GM06990 (cell line): Measurements from ENCODE around the gene COX11.

ENCODE experiments used
- DNase-seq: peaks from one replicate; pipeline ENCODE4 v3.0.0-alpha.2; 2011; ENCODE audit not compliant: insufficient read length; ENCODE audit errors: extremely low read depth
- H3K27me3 ChIP-seq: replicated peaks from 2 replicates; pipeline ENCODE4 v1.6.0; 2011; ENCODE audit warnings: low read length; ENCODE audit not compliant: control insufficient read depth, insufficient read depth
- H3K36me3 ChIP-seq: 2 replicates; pipeline ENCODE4 v1.5.1; 2011; ENCODE audit warnings: low read length; ENCODE audit not compliant: control insufficient read depth, insufficient read depth
- H3K4me3 ChIP-seq: replicated peaks from 2 replicates; pipeline ENCODE4 v1.5.1; 2011; ENCODE audit warnings: low read depth, mild to moderate bottlenecking, control low read depth, low read length
- TF ChIP-seq, protein P1 (sequence below): IDR thresholded peaks from 2 replicates; pipeline ENCODE4 v1.5.1; 2011; ENCODE audit warnings: low read length, control low read depth, mild to moderate bottlenecking, inconsistent platforms; ENCODE audit not compliant: insufficient read depth, poor library complexity, severe bottlenecking

COX11 gene

DNA sequence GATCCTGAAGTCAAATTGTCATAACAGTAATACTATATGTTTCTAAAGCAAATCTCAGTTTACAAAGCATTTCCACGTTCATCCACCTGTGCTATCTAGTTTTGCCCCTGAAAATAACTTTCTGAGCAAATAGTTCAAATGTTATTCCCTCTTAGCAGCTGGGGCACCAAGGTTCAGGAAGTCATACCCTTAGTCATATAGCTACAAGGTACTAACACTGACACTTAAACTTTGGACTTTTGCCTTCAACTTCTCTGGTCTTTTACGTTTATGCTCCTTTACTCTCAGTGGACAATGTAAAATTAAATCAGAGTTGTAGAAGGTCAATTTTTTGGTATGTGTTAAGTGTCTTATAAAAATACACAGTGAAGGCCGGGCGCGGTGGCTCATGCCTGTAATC, 33.0 kb downstream of the COX11 start:
- TF ChIP-seq, protein P1, sequence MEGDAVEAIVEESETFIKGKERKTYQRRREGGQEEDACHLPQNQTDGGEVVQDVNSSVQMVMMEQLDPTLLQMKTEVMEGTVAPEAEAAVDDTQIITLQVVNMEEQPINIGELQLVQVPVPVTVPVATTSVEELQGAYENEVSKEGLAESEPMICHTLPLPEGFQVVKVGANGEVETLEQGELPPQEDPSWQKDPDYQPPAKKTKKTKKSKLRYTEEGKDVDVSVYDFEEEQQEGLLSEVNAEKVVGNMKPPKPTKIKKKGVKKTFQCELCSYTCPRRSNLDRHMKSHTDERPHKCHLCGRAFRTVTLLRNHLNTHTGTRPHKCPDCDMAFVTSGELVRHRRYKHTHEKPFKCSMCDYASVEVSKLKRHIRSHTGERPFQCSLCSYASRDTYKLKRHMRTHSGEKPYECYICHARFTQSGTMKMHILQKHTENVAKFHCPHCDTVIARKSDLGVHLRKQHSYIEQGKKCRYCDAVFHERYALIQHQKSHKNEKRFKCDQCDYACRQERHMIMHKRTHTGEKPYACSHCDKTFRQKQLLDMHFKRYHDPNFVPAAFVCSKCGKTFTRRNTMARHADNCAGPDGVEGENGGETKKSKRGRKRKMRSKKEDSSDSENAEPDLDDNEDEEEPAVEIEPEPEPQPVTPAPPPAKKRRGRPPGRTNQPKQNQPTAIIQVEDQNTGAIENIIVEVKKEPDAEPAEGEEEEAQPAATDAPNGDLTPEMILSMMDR: no peak
- Histone ChIP-seq H3K4me3 (no peak overlapping the region), H3K27me3 (no peaks in the 10 kb centered on the region), H3K36me3 (no peaks in the 10 kb centered on the region)
- DNase-seq: no peak

DNA sequence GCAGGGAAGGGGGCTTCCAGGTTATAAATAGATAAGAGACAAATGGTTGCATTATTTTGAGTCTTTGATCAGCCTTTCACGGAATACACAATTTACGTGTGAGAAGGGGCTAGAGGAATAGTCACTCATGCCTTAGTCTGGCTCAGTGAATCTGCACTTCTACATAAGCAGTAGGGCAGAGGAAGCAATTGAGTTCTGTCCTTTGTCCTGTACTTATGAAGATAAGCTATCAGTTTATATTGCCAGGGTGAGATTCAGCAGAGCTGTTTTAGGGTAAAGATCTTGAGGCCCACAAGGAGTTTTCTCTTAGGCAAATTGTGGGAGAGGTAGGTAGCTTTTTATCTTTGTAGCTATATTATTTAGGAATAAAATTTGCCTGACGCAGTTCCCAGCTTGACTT, 34.5 kb downstream of the COX11 start:
- H3K36me3 ChIP-seq: no peaks in the 10 kb centered on the region
- TF ChIP-seq, protein P1: no peak

DNA sequence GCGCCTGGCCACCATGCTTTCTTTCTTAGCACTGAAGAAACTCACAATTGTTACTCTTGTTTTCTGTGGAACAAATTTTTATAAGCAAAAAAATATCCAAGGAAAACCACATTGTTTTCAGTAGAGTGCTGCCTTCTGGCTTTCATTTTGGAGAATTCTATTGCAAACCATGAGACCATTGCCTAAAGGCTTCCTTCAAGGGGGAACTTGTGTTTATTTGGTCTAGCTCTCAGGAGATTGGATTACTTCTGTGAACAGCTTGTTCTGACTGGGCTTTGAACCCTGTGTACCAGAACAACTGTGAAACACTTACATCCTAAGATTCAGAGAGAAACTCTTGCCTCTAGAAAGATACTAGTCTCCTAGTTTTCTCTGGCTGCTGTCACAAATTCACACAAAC, 35.7 kb downstream of the COX11 start:
- H3K36me3 ChIP-seq: no peaks in the 10 kb centered on the region
- no peak for DNase-seq
- H3K27me3 ChIP-seq: no peaks in the 10 kb centered on the region
- TF ChIP-seq, protein P1: no peak
- no peak overlapping the region for H3K4me3 ChIP-seq

More for the DNA sequence above, 34.5 kb downstream of the COX11 start:
- no peak for DNase-seq
- no peak overlapping the region for H3K4me3 ChIP-seq
- H3K27me3 ChIP-seq: no peaks in the 10 kb centered on the region

DNA sequence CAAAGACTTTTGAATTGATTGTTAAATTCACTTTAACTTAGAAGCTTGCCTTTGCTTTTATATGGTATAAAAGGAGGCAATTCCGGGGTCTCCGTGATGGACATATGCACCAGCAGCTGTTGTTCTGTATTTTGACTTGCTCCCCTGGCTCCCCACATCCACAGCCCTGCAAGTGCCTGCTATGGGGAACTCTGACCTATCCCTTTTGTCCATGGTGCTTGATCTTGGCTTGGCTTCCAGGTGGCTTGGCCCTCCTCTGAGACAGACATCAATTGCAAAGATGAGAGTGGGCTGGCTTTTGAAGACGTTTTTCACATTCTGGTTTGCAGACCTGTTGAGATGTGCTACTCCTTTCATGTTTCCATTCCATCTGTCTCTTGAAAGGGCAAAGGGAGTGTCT, 40.9 kb downstream of the COX11 start:
- H3K36me3 ChIP-seq: no peaks in the 10 kb centered on the region

DNA sequence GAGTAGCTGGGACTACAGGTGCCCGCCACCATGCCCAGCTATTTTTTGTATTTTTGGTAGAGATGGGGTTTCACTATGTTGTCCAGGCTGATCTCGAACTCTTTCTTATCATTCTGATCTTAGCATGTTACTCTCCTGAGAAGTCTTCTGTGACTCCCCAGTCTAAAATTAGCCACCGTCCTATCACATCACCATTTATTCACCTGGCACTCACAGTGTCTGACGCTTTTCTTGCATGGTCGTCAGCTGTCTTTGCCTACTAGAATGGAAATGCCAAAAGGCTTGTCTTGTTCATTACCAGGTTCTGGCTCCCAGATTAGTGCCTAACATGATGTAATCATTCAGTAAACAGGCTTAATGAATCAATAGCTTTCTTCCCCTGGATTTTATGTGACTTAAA, 44.0 kb downstream of the COX11 start:
- no peak for DNase-seq
- no peaks in the 10 kb centered on the region for H3K27me3 ChIP-seq
- TF ChIP-seq, protein P1: no peak
- H3K4me3 ChIP-seq: no peak overlapping the region
- H3K36me3 ChIP-seq: no peaks in the 10 kb centered on the region

More for the DNA sequence above, 40.9 kb downstream of the COX11 start:
- TF ChIP-seq, protein P1: no peak
- no peak for DNase-seq
- H3K4me3 ChIP-seq: no peak overlapping the region
- no peaks in the 10 kb centered on the region for H3K27me3 ChIP-seq

DNA sequence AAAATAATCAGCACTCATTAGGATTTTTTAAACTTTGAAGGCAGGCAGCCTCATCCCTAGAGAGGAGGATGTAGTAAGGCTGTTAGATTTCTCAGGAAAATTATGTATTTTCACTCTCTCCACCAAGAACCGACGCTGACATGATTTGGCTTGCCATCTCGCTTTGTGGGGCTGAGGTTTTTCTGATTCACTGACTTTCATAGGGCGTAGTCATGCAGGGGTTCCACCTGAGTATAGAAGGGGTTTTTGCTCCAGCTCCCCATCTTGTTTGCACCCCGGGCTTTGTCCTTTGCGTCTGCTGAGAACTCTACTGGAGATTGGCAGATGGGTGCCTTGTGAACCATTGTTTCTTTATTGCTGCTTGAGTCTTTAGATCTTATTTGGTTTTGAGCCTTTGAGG, 47.6 kb downstream of the COX11 start:
- no peaks in the 10 kb centered on the region for H3K27me3 ChIP-seq
- DNase-seq: no peak
- H3K36me3 ChIP-seq: no peaks in the 10 kb centered on the region
- H3K4me3 ChIP-seq: no peak overlapping the region
- TF ChIP-seq, protein P1: no peak
